HG03159 (cell line): ENCODE measurements around the gene ZBTB16.
A peak's percentile ranks its signal among the peaks of the same experiment; 100 is the strongest.

Experiments used
- ATAC-seq: cut with Tn5 transposase; IDR thresholded peaks from one replicate; pipeline ENCODE4 v1.9.1; 2021; ENCODE audit warnings: mild to moderate bottlenecking, moderate library complexity; ENCODE audit not compliant: unreplicated experiment

The ZBTB16 gene

GRCh38 chr11:114178656-114179055, 119.1 kb downstream of the ZBTB16 start:
- no peak for ATAC-seq

GRCh38 chr11:114179234-114179941, 119.9 kb downstream of the ZBTB16 start:
- no peak for ATAC-seq

GRCh38 chr11:114180301-114181055, 121.0 kb downstream of the ZBTB16 start:
- ATAC-seq, result no peak

GRCh38 chr11:114181195-114181594, 121.7 kb downstream of the ZBTB16 start:
- ATAC-seq, result no peak

GRCh38 chr11:114181752-114182151, 122.2 kb downstream of the ZBTB16 start:
- ATAC-seq, result no peak

GRCh38 chr11:114182471-114183043, 123.0 kb downstream of the ZBTB16 start:
- no peak for ATAC-seq

GRCh38 chr11:114183044-114183511, 123.6 kb downstream of the ZBTB16 start:
- no peak for ATAC-seq

- ATAC-seq, result no peak
Observed at GRCh38 chr11:114185436-114185835, 125.9 kb downstream of the ZBTB16 start.

GRCh38 chr11:114187173-114187572, 127.7 kb downstream of the ZBTB16 start:
- peak; percentile 70 for ATAC-seq

GRCh38 chr11:114188851-114189570, 129.5 kb downstream of the ZBTB16 start:
- ATAC-seq, result no peak

GRCh38 chr11:114190630-114191029, 131.1 kb downstream of the ZBTB16 start:
- no peak for ATAC-seq

GRCh38 chr11:114191893-114192292, 132.4 kb downstream of the ZBTB16 start:
- ATAC-seq, result no peak

- no peak for ATAC-seq
Observed at GRCh38 chr11:114192841-114193389, 133.4 kb downstream of the ZBTB16 start.

- no peak for ATAC-seq
Observed at GRCh38 chr11:114193730-114194679, 134.5 kb downstream of the ZBTB16 start.

- no peak for ATAC-seq
Observed at GRCh38 chr11:114194702-114195101, 135.2 kb downstream of the ZBTB16 start.

- no peak for ATAC-seq
Observed at GRCh38 chr11:114195151-114195550, 135.6 kb downstream of the ZBTB16 start.

- no peak for ATAC-seq
Observed at GRCh38 chr11:114195981-114196731, 136.6 kb downstream of the ZBTB16 start.

GRCh38 chr11:114196997-114197703, 137.6 kb downstream of the ZBTB16 start:
- ATAC-seq, result no peak
